BE2C (cell line): ENCODE measurements around the gene PHLPP2.
A peak's percentile ranks its signal among the peaks of the same experiment; 100 is the strongest.

ENCODE experiments used
- DNase-seq: peaks from one replicate; pipeline ENCODE4 v3.0.0-alpha.2; 2020
- H3K27me3 ChIP-seq: fragments of 250-450 bp; sonication (Bioruptor Pico); 2 replicates; pipeline ENCODE4 v1.5.1; 2020; ENCODE audit warnings: mild to moderate bottlenecking
- H3K36me3 ChIP-seq: fragments of 250-450 bp; sonication (Bioruptor Pico); 2 replicates; pipeline ENCODE4 v1.5.1; 2020; ENCODE audit warnings: mild to moderate bottlenecking
- H3K4me1 ChIP-seq: fragments of 250-450 bp; sonication (Bioruptor Pico); 2 replicates; pipeline ENCODE4 v1.5.1; 2020
- H3K4me3 ChIP-seq: 2 replicates; pipeline ENCODE4 v1.5.1; 2011; ENCODE audit warnings: low read depth, low read length
- H3K9me3 ChIP-seq: fragments of 250-450 bp; sonication (Bioruptor Pico); 2 replicates; pipeline ENCODE4 v1.5.1; 2020
- CTCF ChIP-seq: IDR thresholded peaks from 2 replicates; pipeline ENCODE4 v1.5.1; 2012; ENCODE audit warnings: mild to moderate bottlenecking, low read depth, low read length

The PHLPP2 gene

GRCh38 chr16:71649704-71650103 is 74.8 kb downstream of the PHLPP2 start:
- no peak for DNase-seq
- no peaks in the 10 kb centered on the region for H3K27me3 ChIP-seq
- no peak for TF ChIP-seq CTCF
- no peaks in the 10 kb centered on the region for H3K9me3 ChIP-seq
- H3K36me3 ChIP-seq = peaks cover 22% of the 10 kb centered on the region
- no peak overlapping the region for H3K4me3 ChIP-seq
- H3K4me1 ChIP-seq = no peaks in the 10 kb centered on the region

- Histone ChIP-seq H3K4me3 (no peak overlapping the region), H3K4me1 (no peaks in the 10 kb centered on the region), H3K9me3 (no peaks in the 10 kb centered on the region), H3K36me3 (peaks cover 19% of the 10 kb centered on the region), H3K27me3 (no peaks in the 10 kb centered on the region)
- DNase-seq = no peak
- TF ChIP-seq CTCF = peak; percentile 48
Measured at GRCh38 chr16:71648921-71649320, 75.6 kb downstream of the PHLPP2 start.

- peaks cover 16% of the 10 kb centered on the region for H3K36me3 ChIP-seq
- no peaks in the 10 kb centered on the region for H3K4me1 ChIP-seq
- H3K4me3 ChIP-seq = no peak overlapping the region
- H3K9me3 ChIP-seq = no peaks in the 10 kb centered on the region
- TF ChIP-seq CTCF = no peak
- H3K27me3 ChIP-seq = no peaks in the 10 kb centered on the region
- DNase-seq = no peak
Measured at GRCh38 chr16:71648162-71648561, 76.3 kb downstream of the PHLPP2 start.

GRCh38 chr16:71647391-71647790 is 77.1 kb downstream of the PHLPP2 start:
- no peaks in the 10 kb centered on the region for H3K4me1 ChIP-seq
- H3K9me3 ChIP-seq = no peaks in the 10 kb centered on the region
- H3K36me3 ChIP-seq = peaks cover 12% of the 10 kb centered on the region
- no peak overlapping the region for H3K4me3 ChIP-seq
- TF ChIP-seq CTCF = no peak
- no peaks in the 10 kb centered on the region for H3K27me3 ChIP-seq
- no peak for DNase-seq

- peak; percentile 29 for DNase-seq
- peaks cover 12% of the 10 kb centered on the region for H3K36me3 ChIP-seq
- H3K27me3 ChIP-seq = no peaks in the 10 kb centered on the region
- TF ChIP-seq CTCF = peak; percentile 73
- H3K9me3 ChIP-seq = no peaks in the 10 kb centered on the region
- no peak overlapping the region for H3K4me3 ChIP-seq
- no peaks in the 10 kb centered on the region for H3K4me1 ChIP-seq
Measured at GRCh38 chr16:71645450-71645849, 79.1 kb downstream of the PHLPP2 start.

- Histone ChIP-seq H3K36me3 (no peaks in the 10 kb centered on the region), H3K4me1 (no peaks in the 10 kb centered on the region), H3K9me3 (no peaks in the 10 kb centered on the region), H3K27me3 (no peaks in the 10 kb centered on the region), H3K4me3 (no peak overlapping the region)
- DNase-seq = no peak
- TF ChIP-seq CTCF = no peak
Measured at GRCh38 chr16:71637398-71637797, 87.1 kb downstream of the PHLPP2 start.
